Spleen (tissue), 7 donors: ENCODE results near the gene KRT15.
A peak's percentile ranks its signal among the peaks of the same experiment; 100 is the strongest.

Experiments
- POLR2A ChIP-seq, 3 donors: fragments of 450-650 bp; IDR thresholded peaks; one replicate each; pipeline ENCODE4 v1.5.1; 2017; ENCODE audit warnings: antibody characterized with exemption in 3 of 3, mild to moderate bottlenecking in 1 of 3
- TF ChIP-seq, protein P1 (sequence below), 11 experiments: fragments of 200-600 bp in 7 of 11; fragments of 450-650 bp in 4 of 11; sonication (generic) in 4 of 11; IDR thresholded peaks in 8 of 11; conservative IDR thresholded peaks in 3 of 11; 1 replicate in 7 of 11; 2 replicates in 4 of 11; pipeline versions ENCODE4 v1.4.0 to v1.8.0; 2016 to 2021; ENCODE audit warnings: antibody characterized with exemption in 11 of 11, inconsistent platforms in 4 of 11, mild to moderate bottlenecking in 1 of 11
- donor health status: DM: no; HTN: no; CAD: no; lungs with moderate emphysema.
- donor health status: DM: no; HTN: no; CAD: no.
- donor health status: DM: no; HTN: no; CAD: no.

DNA sequence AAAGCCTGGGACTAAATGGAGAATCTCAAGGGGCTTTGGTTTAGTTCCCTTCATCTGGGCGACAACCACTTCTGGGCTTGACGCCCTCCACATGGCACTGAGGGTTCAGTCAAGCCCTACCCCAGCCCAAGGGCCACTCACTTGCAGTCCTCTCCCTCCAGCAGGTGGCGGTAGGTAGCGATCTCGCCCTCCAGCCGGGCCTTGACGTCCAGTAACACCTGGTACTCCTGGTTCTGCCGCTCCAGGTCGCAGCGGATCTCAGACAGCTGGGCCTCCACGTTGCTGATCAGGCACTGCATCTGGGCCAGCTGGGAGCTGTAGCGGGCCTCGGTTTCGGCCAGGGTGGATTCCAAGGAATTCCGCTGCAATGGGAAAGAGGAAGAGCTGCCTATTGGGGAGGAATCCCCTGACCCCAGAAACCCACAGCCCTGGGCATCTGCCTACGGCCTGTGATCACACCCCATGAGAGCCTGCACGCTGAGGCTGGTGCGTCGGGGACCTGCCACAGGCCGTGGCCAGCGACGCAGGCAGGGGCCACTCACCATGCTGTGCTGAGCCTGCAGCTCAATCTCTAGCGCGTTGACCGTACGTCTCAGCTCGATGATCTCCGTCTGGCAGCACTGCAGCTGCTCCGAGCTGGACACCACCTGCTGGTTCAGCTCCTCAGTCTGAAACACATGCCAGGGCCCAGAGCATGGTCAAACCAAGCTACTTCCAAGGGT lies 31.7 kb downstream of the KRT15 start:
- TF ChIP-seq, protein P1, sequence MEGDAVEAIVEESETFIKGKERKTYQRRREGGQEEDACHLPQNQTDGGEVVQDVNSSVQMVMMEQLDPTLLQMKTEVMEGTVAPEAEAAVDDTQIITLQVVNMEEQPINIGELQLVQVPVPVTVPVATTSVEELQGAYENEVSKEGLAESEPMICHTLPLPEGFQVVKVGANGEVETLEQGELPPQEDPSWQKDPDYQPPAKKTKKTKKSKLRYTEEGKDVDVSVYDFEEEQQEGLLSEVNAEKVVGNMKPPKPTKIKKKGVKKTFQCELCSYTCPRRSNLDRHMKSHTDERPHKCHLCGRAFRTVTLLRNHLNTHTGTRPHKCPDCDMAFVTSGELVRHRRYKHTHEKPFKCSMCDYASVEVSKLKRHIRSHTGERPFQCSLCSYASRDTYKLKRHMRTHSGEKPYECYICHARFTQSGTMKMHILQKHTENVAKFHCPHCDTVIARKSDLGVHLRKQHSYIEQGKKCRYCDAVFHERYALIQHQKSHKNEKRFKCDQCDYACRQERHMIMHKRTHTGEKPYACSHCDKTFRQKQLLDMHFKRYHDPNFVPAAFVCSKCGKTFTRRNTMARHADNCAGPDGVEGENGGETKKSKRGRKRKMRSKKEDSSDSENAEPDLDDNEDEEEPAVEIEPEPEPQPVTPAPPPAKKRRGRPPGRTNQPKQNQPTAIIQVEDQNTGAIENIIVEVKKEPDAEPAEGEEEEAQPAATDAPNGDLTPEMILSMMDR (IDR thresholded peaks at IDR 0.05 in 8 of 11, conservative IDR thresholded peaks at IDR 0.05 in 3 of 11) = peak in 9 of 11 experiments; percentile 17 to 70 (median 46)
- TF ChIP-seq POLR2A (IDR thresholded peaks at IDR 0.05) = no peak
